GM23248 (cell line): ENCODE data around the gene COL17A1. TPM values are rescaled to one million over a fixed set of nuclear protein-coding genes. Genes with fewer than 3 reads are reported as not detected.

Experiments
- DNase-seq: peaks from one replicate; pipeline ENCODE4 v3.0.0-alpha.2; 2015
- H2AFZ ChIP-seq: fragments of 200-600 bp; sonication (generic); 2 replicates; pipeline ENCODE4 v1.6.1; 2016; ENCODE audit warnings: antibody characterized with exemption
- H3F3A ChIP-seq: fragments of 200-600 bp; sonication (generic); 2 replicates; pipeline ENCODE4 v1.6.1; 2016; ENCODE audit warnings: mild to moderate bottlenecking, antibody characterized with exemption, mixed run types; ENCODE audit not compliant: insufficient read depth
- H3K27ac ChIP-seq: fragments of 200-600 bp; sonication (generic); 2 replicates; pipeline ENCODE4 v1.5.1; 2016; ENCODE audit warnings: mild to moderate bottlenecking
- H3K27me3 ChIP-seq: fragments of 200-600 bp; sonication (generic); replicated peaks from 2 replicates; pipeline ENCODE4 v1.6.1; 2016; ENCODE audit warnings: mild to moderate bottlenecking; ENCODE audit not compliant: insufficient read depth
- H3K36me3 ChIP-seq: fragments of 200-600 bp; sonication (generic); 2 replicates; pipeline ENCODE4 v1.6.1; 2016; ENCODE audit warnings: low read depth, mild to moderate bottlenecking
- H3K4me1 ChIP-seq: fragments of 200-600 bp; sonication (generic); 2 replicates; pipeline ENCODE4 v1.6.1; 2016; ENCODE audit warnings: mild to moderate bottlenecking; ENCODE audit not compliant: insufficient read depth
- H3K4me2 ChIP-seq: fragments of 200-600 bp; sonication (generic); one replicate; pipeline ENCODE4 v1.6.1; 2016; ENCODE audit warnings: mild to moderate bottlenecking; ENCODE audit not compliant: unreplicated experiment
- H3K4me3 ChIP-seq: fragments of 200-600 bp; sonication (generic); 2 replicates; pipeline ENCODE4 v1.5.1; 2016; ENCODE audit warnings: mild to moderate bottlenecking
- H3K79me2 ChIP-seq: fragments of 200-600 bp; sonication (generic); 2 replicates; pipeline ENCODE4 v1.6.1; 2016; ENCODE audit warnings: mild to moderate bottlenecking; ENCODE audit not compliant: insufficient read depth
- H3K9ac ChIP-seq: fragments of 200-600 bp; sonication (generic); 2 replicates; pipeline ENCODE4 v1.6.1; 2016; ENCODE audit warnings: mild to moderate bottlenecking
- H3K9me2 ChIP-seq: fragments of 200-600 bp; sonication (generic); 2 replicates; pipeline ENCODE4 v1.6.1; 2016; ENCODE audit warnings: mixed run types, mild to moderate bottlenecking, moderate library complexity; ENCODE audit not compliant: insufficient read depth
- H3K9me3 ChIP-seq: fragments of 200-600 bp; sonication (generic); one replicate; pipeline ENCODE4 v1.6.1; 2017; ENCODE audit warnings: low read depth
- H4K20me1 ChIP-seq: fragments of 200-600 bp; sonication (generic); 2 replicates; pipeline ENCODE4 v1.6.0; 2016; ENCODE audit not compliant: insufficient read depth
- EZH2 ChIP-seq: fragments of 200-600 bp; sonication (generic); IDR thresholded peaks from 2 replicates; pipeline ENCODE4 v1.6.1; 2018; ENCODE audit warnings: antibody characterized with exemption, mild to moderate bottlenecking; ENCODE audit not compliant: insufficient read depth, poor library complexity, severe bottlenecking
- EZH2phosphoT487 ChIP-seq: fragments of 200-600 bp; sonication (generic); IDR thresholded peaks from 2 replicates; pipeline ENCODE4 v1.6.1; 2018; ENCODE audit warnings: antibody characterized with exemption, moderate library complexity, mild to moderate bottlenecking, low read depth; ENCODE audit not compliant: insufficient read depth
- WGBS, 2 experiments: methylation state at CpG; one replicate each; pipeline ENCODE4 v1.1.6; 2015 to 2017; ENCODE audit warnings: low lambda C conversion rate in 2 of 2, low coverage in 1 of 2; ENCODE audit errors: missing lambda C conversion rate in 2 of 2; 5-methylcytosine and 5-hydroxymethylcytosine counted together
- in situ Hi-C: fragments of 300-500 bp; cut with MboI; formaldehyde crosslinking; loops from 2 replicates; pipeline ENCODE4 v1.15.0; 2020
- polyA plus RNA-seq: library from polyadenylated mRNA; unstranded; fragments of >200 nt; fragmentation: Nextera tagmentation; extraction: Ambion mirVana; gene quantifications from 2 replicates; pipeline ENCODE4 v1.2.1, GENCODE V29; 2016
- total RNA-seq: library from RNA; depleted of rRNA; stranded (reverse); fragments of >200 nt; shearing (Covaris generic); gene quantifications from 2 replicates; pipeline ENCODE4 v1.2.3, GENCODE V29; 2014

The COL17A1 gene
- total and polyA plus RNA-seq, 2 experiments from 2014 or later, result 0.51 TPM; not detected in 1

DNA sequence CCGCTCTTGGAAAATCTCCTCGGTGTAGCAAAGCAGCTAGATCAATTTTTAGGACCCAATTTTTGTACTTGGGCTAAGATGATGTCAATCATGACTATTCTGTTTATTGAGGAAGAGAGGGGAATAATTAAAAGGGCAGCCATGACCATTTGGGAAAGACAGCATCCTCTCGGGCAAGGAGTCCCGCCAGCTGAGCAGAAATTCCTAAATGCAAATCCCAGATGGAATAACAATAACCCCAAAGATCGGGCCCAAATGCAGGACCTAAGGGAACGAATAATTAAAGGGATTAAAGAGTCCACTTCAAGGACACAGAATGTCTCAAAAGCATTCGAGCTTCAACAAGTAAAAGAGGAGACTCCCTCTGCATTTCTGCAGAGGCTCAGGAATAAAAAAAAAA, 18.7 kb downstream of the COL17A1 start:
- H3K4me1 ChIP-seq, result no peaks in the 10 kb centered on the region
- no peaks in the 10 kb centered on the region for H4K20me1 ChIP-seq
- in situ Hi-C loops, result no loop called here
- H3K79me2 ChIP-seq, result no peaks in the 10 kb centered on the region
- DNase-seq, result no peak
- peaks cover 14% of the 10 kb centered on the region; the same call in 1 of the 2 replicates for H3K27me3 ChIP-seq
- no peak overlapping the region for H3K9ac ChIP-seq
- H3K4me2 ChIP-seq, result no peak overlapping the region
- H3K9me3 ChIP-seq, result no peaks in the 10 kb centered on the region
- no peak overlapping the region for H3K4me3 ChIP-seq
- H2AFZ ChIP-seq, result no peak overlapping the region
- TF ChIP-seq EZH2, result no peak
- TF ChIP-seq EZH2phosphoT487, result no peak
- H3K9me2 ChIP-seq, result no peaks in the 10 kb centered on the region
- 83 to 94% methylated on average over 7 of the region's 7 CpGs for WGBS, 2 experiments
- no peaks in the 10 kb centered on the region for H3K36me3 ChIP-seq
- H3K27ac ChIP-seq, result no peak overlapping the region
- H3F3A ChIP-seq, result no peaks in the 10 kb centered on the region

- no peaks in the 10 kb centered on the region for H3K9me2 ChIP-seq
- no peaks in the 10 kb centered on the region for H3F3A ChIP-seq
- no peak overlapping the region for H3K9ac ChIP-seq
- H3K4me1 ChIP-seq, result no peaks in the 10 kb centered on the region
- H4K20me1 ChIP-seq, result no peaks in the 10 kb centered on the region
- in situ Hi-C loops, result no loop called here
- H3K9me3 ChIP-seq, result no peaks in the 10 kb centered on the region
- H2AFZ ChIP-seq, result no peak overlapping the region
- TF ChIP-seq EZH2 (no peak), EZH2phosphoT487 (no peak)
- H3K79me2 ChIP-seq, result no peaks in the 10 kb centered on the region
- H3K27ac ChIP-seq, result no peak overlapping the region
- no peak overlapping the region for H3K4me3 ChIP-seq
- no peak overlapping the region for H3K4me2 ChIP-seq
- H3K36me3 ChIP-seq, result no peaks in the 10 kb centered on the region
- DNase-seq, result no peak
- H3K27me3 ChIP-seq, result 0 out of 2 replicates have a peak, but pooled peaks cover 9% of the 10 kb centered on the region
- WGBS, 2 experiments, result 43 to 87% methylated on average over 1 of the region's 1 CpG
These were observed 19.9 kb downstream of the COL17A1 start for GRCh38 chr10:104065748-104066147.

- 88 to 90% methylated on average over 6 of the region's 6 CpGs for WGBS, 2 experiments
- Histone ChIP-seq H3K4me2 (no peak overlapping the region), H2AFZ (no peak overlapping the region), H3K4me3 (no peak overlapping the region), H3K9ac (no peak overlapping the region), H4K20me1 (no peaks in the 10 kb centered on the region), H3K79me2 (no peaks in the 10 kb centered on the region), H3F3A (no peaks in the 10 kb centered on the region), H3K27ac (no peak overlapping the region), H3K36me3 (no peaks in the 10 kb centered on the region), H3K9me2 (no peaks in the 10 kb centered on the region), H3K9me3 (no peaks in the 10 kb centered on the region), H3K27me3 (0 out of 2 replicates have a peak, but pooled peaks cover 9% of the 10 kb centered on the region), H3K4me1 (no peaks in the 10 kb centered on the region)
- TF ChIP-seq EZH2phosphoT487 (no peak), EZH2 (no peak)
- no peak for DNase-seq
- in situ Hi-C loops, result no loop called here
These were observed 24.5 kb downstream of the COL17A1 start for GRCh38 chr10:104061196-104061595.

DNA sequence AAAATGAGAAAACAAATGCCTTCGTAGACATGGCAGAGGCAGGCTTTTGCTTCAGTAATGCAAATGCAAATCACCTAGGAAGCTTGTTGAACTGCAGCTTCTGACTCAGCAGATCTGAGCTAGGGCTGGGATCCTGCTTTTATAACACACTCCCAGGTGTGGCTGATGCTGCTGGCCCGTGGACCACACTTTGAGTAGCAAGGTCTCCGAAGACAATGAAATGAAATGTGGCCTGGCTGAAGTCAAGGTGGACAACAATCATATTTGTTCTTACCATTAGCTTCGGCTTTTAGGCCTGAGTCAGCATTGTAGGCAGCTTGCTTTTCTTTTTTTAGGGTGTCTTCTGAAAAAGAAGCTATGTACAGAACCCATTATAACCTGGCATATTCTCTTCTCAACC, 26.3 kb downstream of the COL17A1 start:
- H3K4me3 ChIP-seq, result no peak overlapping the region
- H3F3A ChIP-seq, result peaks cover 10% of the 10 kb centered on the region
- H3K27me3 ChIP-seq, result 0 out of 2 replicates have a peak, but pooled peaks cover 4% of the 10 kb centered on the region
- in situ Hi-C loops, result no loop called here
- no peaks in the 10 kb centered on the region for H3K9me3 ChIP-seq
- H3K9me2 ChIP-seq, result no peaks in the 10 kb centered on the region
- H3K27ac ChIP-seq, result no peak overlapping the region
- peaks cover 11% of the 10 kb centered on the region for H3K4me1 ChIP-seq
- no peak overlapping the region for H2AFZ ChIP-seq
- H3K79me2 ChIP-seq, result no peaks in the 10 kb centered on the region
- no peak overlapping the region for H3K9ac ChIP-seq
- H3K4me2 ChIP-seq, result no peak overlapping the region
- H4K20me1 ChIP-seq, result no peaks in the 10 kb centered on the region
- no peak for DNase-seq
- TF ChIP-seq EZH2, result no peak
- no peak for TF ChIP-seq EZH2phosphoT487
- WGBS, 2 experiments, result 54 to 55% methylated on average over 4 of the region's 4 CpGs
- H3K36me3 ChIP-seq, result no peaks in the 10 kb centered on the region

GRCh38 chr10:104057717-104058116, 28.0 kb downstream of the COL17A1 start:
- H3K27ac ChIP-seq, result no peak overlapping the region
- TF ChIP-seq EZH2 (no peak), EZH2phosphoT487 (no peak)
- H3K9ac ChIP-seq, result no peak overlapping the region
- peaks cover 10% of the 10 kb centered on the region for H3F3A ChIP-seq
- no peaks in the 10 kb centered on the region for H3K9me2 ChIP-seq
- no peaks in the 10 kb centered on the region for H3K36me3 ChIP-seq
- no peak overlapping the region for H3K4me3 ChIP-seq
- no peaks in the 10 kb centered on the region for H3K79me2 ChIP-seq
- DNase-seq, result no peak
- no peaks in the 10 kb centered on the region for H4K20me1 ChIP-seq
- in situ Hi-C loops, result no loop called here
- H3K9me3 ChIP-seq, result no peaks in the 10 kb centered on the region
- H2AFZ ChIP-seq, result no peak overlapping the region
- H3K27me3 ChIP-seq, result 0 out of 2 replicates have a peak, but pooled peaks cover 4% of the 10 kb centered on the region
- H3K4me1 ChIP-seq, result peaks cover 21% of the 10 kb centered on the region
- no peak overlapping the region for H3K4me2 ChIP-seq
- WGBS, 2 experiments, result 73 to 83% methylated on average over 6 of the region's 6 CpGs
